GM23338 (cell line): ENCODE results near the gene NTM. TPM values are rescaled to one million over a fixed set of nuclear protein-coding genes. Genes with fewer than 3 reads are reported as not detected.

Experiments used
- ATAC-seq: fragments of 200-7000 bp; cut with Tn5 transposase; 3 replicates; pipeline ENCODE4 v1.9.1; 2020
- DNase-seq: peaks from one replicate; pipeline ENCODE4 v3.0.0-alpha.2; 2015; ENCODE audit warnings: low spot score
- H2AFZ ChIP-seq: fragments of 200-600 bp; sonication (generic); 2 replicates; pipeline ENCODE4 v1.8.0; 2016; ENCODE audit warnings: antibody characterized with exemption, mild to moderate bottlenecking, moderate library complexity
- H3F3A ChIP-seq: fragments of 200-600 bp; sonication (generic); replicated peaks from 2 replicates; pipeline ENCODE4 v1.8.0; 2017; ENCODE audit warnings: antibody characterized with exemption, mixed run types, low read depth
- H3K27ac ChIP-seq: fragments of 200-600 bp; sonication (generic); 2 replicates; pipeline ENCODE4 v1.6.1; 2016; ENCODE audit warnings: low read depth
- H3K27me3 ChIP-seq: fragments of 200-600 bp; sonication (generic); 2 replicates; pipeline ENCODE4 v1.8.0; 2016; ENCODE audit warnings: mild to moderate bottlenecking, mixed run types, moderate library complexity; ENCODE audit not compliant: insufficient read depth
- H3K36me3 ChIP-seq: fragments of 200-600 bp; sonication (generic); 2 replicates; pipeline ENCODE4 v1.8.0; 2016; ENCODE audit warnings: mild to moderate bottlenecking; ENCODE audit not compliant: insufficient read depth
- H3K4me1 ChIP-seq: fragments of 200-600 bp; sonication (generic); 2 replicates; pipeline ENCODE4 v1.8.0; 2016; ENCODE audit warnings: mild to moderate bottlenecking, moderate library complexity; ENCODE audit not compliant: insufficient read depth
- H3K4me2 ChIP-seq: fragments of 200-600 bp; sonication (generic); 2 replicates; pipeline ENCODE4 v1.7.1; 2017; ENCODE audit warnings: mixed run types
- H3K4me3 ChIP-seq: fragments of 200-600 bp; sonication (generic); 2 replicates; pipeline ENCODE4 v1.6.1; 2016; ENCODE audit warnings: mixed run types
- H3K79me2 ChIP-seq: fragments of 200-600 bp; sonication (generic); replicated peaks from 2 replicates; pipeline ENCODE4 v1.8.0; 2017; ENCODE audit warnings: mild to moderate bottlenecking; ENCODE audit not compliant: insufficient read depth
- H3K9me2 ChIP-seq: fragments of 200-600 bp; sonication (generic); 2 replicates; pipeline ENCODE4 v1.8.0; 2017; ENCODE audit not compliant: insufficient read depth
- H4K20me1 ChIP-seq: fragments of 200-600 bp; sonication (generic); replicated peaks from 2 replicates; pipeline ENCODE4 v1.8.0; 2017; ENCODE audit warnings: mild to moderate bottlenecking; ENCODE audit not compliant: insufficient read depth
- H3K27ac Mint-ChIP-seq: 2 replicates; pipeline ENCODE4 v1.8.0; 2020; ENCODE audit warnings: inconsistent platforms, mild to moderate bottlenecking, moderate library complexity, mixed read lengths
- H3K27me3 Mint-ChIP-seq: 3 replicates; pipeline ENCODE4 v1.8.0; 2022; ENCODE audit warnings: low read depth, mild to moderate bottlenecking, moderate library complexity, mixed read lengths, inconsistent platforms; ENCODE audit not compliant: insufficient read depth, poor library complexity
- H3K36me3 Mint-ChIP-seq: 3 replicates; pipeline ENCODE4 v1.8.0; 2021; ENCODE audit warnings: low read depth, mild to moderate bottlenecking, inconsistent platforms, moderate library complexity, mixed read lengths
- H3K4me1 Mint-ChIP-seq: 3 replicates; pipeline ENCODE4 v1.8.0; 2020; ENCODE audit warnings: mild to moderate bottlenecking, inconsistent platforms, mixed read lengths
- H3K4me3 Mint-ChIP-seq: 3 replicates; pipeline ENCODE4 v1.8.0; 2021; ENCODE audit warnings: moderate library complexity, mild to moderate bottlenecking, inconsistent platforms, mixed read lengths
- H3K9me3 Mint-ChIP-seq: 3 replicates; pipeline ENCODE4 v1.8.0; 2020; ENCODE audit warnings: moderate library complexity, mild to moderate bottlenecking, inconsistent platforms, mixed read lengths
- EZH2 ChIP-seq: fragments of 200-600 bp; sonication (generic); IDR thresholded peaks from one replicate; pipeline ENCODE4 v1.8.0; 2017; ENCODE audit warnings: antibody characterized with exemption, mild to moderate bottlenecking, low read depth; ENCODE audit not compliant: unreplicated experiment
- JUNB ChIP-seq: IDR thresholded peaks from one replicate; pipeline ENCODE4 v1.6.1; 2016; ENCODE audit warnings: antibody characterized with exemption; ENCODE audit not compliant: unreplicated experiment
- NANOG ChIP-seq: IDR thresholded peaks from 2 replicates; pipeline ENCODE4 v1.6.1; 2016; ENCODE audit warnings: antibody characterized with exemption, borderline replicate concordance
- POLR2AphosphoS5 ChIP-seq: IDR thresholded peaks from 2 replicates; pipeline ENCODE4 v1.6.1; 2016; ENCODE audit warnings: antibody characterized with exemption, low read depth
- ZNF114 ChIP-seq: fragments of 250-450 bp; sonication (Bioruptor Pico); IDR thresholded peaks from 2 replicates; pipeline ENCODE4 v1.5.0; 2020; ENCODE audit warnings: mild to moderate bottlenecking, moderate library complexity
- polyA plus RNA-seq: library from polyadenylated mRNA; unstranded; fragments of >200 nt; fragmentation: Nextera tagmentation; extraction: Ambion mirVana; gene quantifications from 2 replicates; pipeline ENCODE4 v1.2.1, GENCODE V29; 2016
- total RNA-seq: library from RNA; depleted of rRNA; stranded (reverse); fragments of >200 nt; shearing (Covaris generic); gene quantifications from 2 replicates; pipeline ENCODE4 v1.2.3, GENCODE V29; 2014
- TF ChIP-seq, protein P1 (sequence below): IDR thresholded peaks from one replicate; pipeline ENCODE4 v1.6.1; 2018; ENCODE audit warnings: antibody characterized with exemption; ENCODE audit not compliant: unreplicated experiment
- TF ChIP-seq, protein P2 (sequence below): fragments of 250-450 bp; sonication (Bioruptor Pico); IDR thresholded peaks from 2 replicates; pipeline ENCODE4 v1.5.0; 2020; ENCODE audit warnings: mild to moderate bottlenecking, moderate library complexity

The NTM gene
- total and polyA plus RNA-seq, 2 experiments from 2014 or later, result 10.6 to 14.6 TPM

DNA sequence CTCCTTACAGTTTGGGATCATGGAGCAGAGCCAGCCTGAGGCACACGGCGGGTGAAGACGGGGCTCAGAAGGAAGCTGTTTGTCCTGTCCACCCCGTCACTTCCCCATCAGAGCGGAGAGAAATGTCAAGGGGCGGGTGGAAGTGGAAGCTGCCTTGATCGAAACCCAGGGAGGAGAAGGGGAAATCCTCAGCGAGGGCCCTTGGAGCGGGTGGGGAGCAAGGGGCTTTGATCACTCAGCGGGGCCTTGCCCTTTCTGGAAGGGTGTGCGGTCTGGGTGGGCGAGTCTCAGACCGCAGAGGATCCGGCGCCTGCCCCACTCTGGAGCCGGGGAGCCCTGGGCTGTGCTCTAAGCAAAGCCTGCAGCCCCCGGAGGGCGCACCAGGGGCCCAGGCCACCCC lies 320.4 kb downstream of the NTM start:
- peaks cover 37% of the 10 kb centered on the region for H3K27me3 Mint-ChIP-seq
- H3K36me3 ChIP-seq, result no peaks in the 10 kb centered on the region

More for the DNA sequence above, 320.4 kb downstream of the NTM start:
- TF ChIP-seq NANOG (no peak), EZH2 (no peak), JUNB (no peak), ZNF114 (no peak), POLR2AphosphoS5 (no peak)
- TF ChIP-seq, protein P1, sequence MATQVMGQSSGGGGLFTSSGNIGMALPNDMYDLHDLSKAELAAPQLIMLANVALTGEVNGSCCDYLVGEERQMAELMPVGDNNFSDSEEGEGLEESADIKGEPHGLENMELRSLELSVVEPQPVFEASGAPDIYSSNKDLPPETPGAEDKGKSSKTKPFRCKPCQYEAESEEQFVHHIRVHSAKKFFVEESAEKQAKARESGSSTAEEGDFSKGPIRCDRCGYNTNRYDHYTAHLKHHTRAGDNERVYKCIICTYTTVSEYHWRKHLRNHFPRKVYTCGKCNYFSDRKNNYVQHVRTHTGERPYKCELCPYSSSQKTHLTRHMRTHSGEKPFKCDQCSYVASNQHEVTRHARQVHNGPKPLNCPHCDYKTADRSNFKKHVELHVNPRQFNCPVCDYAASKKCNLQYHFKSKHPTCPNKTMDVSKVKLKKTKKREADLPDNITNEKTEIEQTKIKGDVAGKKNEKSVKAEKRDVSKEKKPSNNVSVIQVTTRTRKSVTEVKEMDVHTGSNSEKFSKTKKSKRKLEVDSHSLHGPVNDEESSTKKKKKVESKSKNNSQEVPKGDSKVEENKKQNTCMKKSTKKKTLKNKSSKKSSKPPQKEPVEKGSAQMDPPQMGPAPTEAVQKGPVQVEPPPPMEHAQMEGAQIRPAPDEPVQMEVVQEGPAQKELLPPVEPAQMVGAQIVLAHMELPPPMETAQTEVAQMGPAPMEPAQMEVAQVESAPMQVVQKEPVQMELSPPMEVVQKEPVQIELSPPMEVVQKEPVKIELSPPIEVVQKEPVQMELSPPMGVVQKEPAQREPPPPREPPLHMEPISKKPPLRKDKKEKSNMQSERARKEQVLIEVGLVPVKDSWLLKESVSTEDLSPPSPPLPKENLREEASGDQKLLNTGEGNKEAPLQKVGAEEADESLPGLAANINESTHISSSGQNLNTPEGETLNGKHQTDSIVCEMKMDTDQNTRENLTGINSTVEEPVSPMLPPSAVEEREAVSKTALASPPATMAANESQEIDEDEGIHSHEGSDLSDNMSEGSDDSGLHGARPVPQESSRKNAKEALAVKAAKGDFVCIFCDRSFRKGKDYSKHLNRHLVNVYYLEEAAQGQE, result no peak
- TF ChIP-seq, protein P2, sequence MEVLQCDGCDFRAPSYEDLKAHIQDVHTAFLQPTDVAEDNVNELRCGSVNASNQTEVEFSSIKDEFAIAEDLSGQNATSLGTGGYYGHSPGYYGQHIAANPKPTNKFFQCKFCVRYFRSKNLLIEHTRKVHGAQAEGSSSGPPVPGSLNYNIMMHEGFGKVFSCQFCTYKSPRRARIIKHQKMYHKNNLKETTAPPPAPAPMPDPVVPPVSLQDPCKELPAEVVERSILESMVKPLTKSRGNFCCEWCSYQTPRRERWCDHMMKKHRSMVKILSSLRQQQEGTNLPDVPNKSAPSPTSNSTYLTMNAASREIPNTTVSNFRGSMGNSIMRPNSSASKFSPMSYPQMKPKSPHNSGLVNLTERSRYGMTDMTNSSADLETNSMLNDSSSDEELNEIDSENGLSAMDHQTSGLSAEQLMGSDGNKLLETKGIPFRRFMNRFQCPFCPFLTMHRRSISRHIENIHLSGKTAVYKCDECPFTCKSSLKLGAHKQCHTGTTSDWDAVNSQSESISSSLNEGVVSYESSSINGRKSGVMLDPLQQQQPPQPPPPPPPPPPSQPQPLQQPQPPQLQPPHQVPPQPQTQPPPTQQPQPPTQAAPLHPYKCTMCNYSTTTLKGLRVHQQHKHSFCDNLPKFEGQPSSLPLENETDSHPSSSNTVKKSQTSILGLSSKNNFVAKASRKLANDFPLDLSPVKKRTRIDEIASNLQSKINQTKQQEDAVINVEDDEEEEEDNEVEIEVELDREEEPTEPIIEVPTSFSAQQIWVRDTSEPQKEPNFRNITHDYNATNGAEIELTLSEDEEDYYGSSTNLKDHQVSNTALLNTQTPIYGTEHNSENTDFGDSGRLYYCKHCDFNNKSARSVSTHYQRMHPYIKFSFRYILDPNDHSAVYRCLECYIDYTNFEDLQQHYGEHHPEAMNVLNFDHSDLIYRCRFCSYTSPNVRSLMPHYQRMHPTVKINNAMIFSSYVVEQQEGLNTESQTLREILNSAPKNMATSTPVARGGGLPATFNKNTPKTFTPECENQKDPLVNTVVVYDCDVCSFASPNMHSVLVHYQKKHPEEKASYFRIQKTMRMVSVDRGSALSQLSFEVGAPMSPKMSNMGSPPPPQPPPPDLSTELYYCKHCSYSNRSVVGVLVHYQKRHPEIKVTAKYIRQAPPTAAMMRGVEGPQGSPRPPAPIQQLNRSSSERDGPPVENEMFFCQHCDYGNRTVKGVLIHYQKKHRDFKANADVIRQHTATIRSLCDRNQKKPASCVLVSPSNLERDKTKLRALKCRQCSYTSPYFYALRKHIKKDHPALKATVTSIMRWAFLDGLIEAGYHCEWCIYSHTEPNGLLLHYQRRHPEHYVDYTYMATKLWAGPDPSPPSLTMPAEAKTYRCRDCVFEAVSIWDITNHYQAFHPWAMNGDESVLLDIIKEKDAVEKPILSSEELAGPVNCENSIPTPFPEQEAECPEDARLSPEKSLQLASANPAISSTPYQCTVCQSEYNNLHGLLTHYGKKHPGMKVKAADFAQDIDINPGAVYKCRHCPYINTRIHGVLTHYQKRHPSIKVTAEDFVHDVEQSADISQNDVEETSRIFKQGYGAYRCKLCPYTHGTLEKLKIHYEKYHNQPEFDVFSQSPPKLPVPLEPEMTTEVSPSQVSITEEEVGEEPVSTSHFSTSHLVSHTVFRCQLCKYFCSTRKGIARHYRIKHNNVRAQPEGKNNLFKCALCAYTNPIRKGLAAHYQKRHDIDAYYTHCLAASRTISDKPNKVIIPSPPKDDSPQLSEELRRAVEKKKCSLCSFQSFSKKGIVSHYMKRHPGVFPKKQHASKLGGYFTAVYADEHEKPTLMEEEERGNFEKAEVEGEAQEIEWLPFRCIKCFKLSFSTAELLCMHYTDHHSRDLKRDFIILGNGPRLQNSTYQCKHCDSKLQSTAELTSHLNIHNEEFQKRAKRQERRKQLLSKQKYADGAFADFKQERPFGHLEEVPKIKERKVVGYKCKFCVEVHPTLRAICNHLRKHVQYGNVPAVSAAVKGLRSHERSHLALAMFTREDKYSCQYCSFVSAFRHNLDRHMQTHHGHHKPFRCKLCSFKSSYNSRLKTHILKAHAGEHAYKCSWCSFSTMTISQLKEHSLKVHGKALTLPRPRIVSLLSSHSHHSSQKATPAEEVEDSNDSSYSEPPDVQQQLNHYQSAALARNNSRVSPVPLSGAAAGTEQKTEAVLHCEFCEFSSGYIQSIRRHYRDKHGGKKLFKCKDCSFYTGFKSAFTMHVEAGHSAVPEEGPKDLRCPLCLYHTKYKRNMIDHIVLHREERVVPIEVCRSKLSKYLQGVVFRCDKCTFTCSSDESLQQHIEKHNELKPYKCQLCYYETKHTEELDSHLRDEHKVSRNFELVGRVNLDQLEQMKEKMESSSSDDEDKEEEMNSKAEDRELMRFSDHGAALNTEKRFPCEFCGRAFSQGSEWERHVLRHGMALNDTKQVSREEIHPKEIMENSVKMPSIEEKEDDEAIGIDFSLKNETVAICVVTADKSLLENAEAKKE (CRISPR knock-in tag), result no peak
- Histone ChIP-seq H4K20me1 (no peaks in the 10 kb centered on the region), H3F3A (no peaks in the 10 kb centered on the region), H3K79me2 (no peaks in the 10 kb centered on the region), H2AFZ (no peak overlapping the region), H3K9me2 (no peaks in the 10 kb centered on the region), H3K4me1 (peaks cover 3% of the 10 kb centered on the region; the same call in 1 of the 2 replicates), H3K27me3 (peaks cover 36% of the 10 kb centered on the region), H3K4me3 (no peak overlapping the region), H3K27ac (no peak overlapping the region), H3K4me2 (no peak overlapping the region)
- no peaks in the 10 kb centered on the region for H3K9me3 Mint-ChIP-seq
- no peaks in the 10 kb centered on the region for H3K36me3 Mint-ChIP-seq
- ATAC-seq, result peak; percentile 2
- H3K4me1 Mint-ChIP-seq, result peaks cover 7% of the 10 kb centered on the region
- no peak for DNase-seq
- no peak overlapping the region for H3K27ac Mint-ChIP-seq
- H3K4me3 Mint-ChIP-seq, result no peak overlapping the region
